Measurements from ENCODE around the gene KCNIP4. TPM values are rescaled to one million over a fixed set of nuclear protein-coding genes. Genes with fewer than 3 reads are reported as not detected.
A peak's percentile ranks its signal among the peaks of the same experiment; 100 is the strongest.

KCNIP4 gene
- total RNA-seq, 1 experiment from 2014 or later, result not detected

- no TSS peak for BruUV-seq (replicated peaks)
- TF ChIP-seq EZH2 (IDR thresholded peaks at IDR 0.05; ENCODE audit: low read depth) (no peak), CTCF (conservative IDR thresholded peaks at IDR 0.05) (peak; percentile 33; the same call in 1 of the 2 replicates)
- CTCF ChIA-PET, result no interaction called here
Observed at GRCh38 chr4:21192367-21192766, 756.2 kb downstream of the KCNIP4 start.

GRCh38 chr4:21191317-21191716 is 757.3 kb downstream of the KCNIP4 start:
- intact Hi-C loops (cut with micrococcal nuclease; ENCODE audit: unreplicated experiment), result no loop called here
- POLR2A ChIA-PET (ENCODE audit: unreplicated experiment), result no interaction called here
- H3K9me3 ChIP-seq (ENCODE audit: insufficient read depth, low read depth), result no peaks in the 10 kb centered on the region

More at GRCh38 chr4:21192367-21192766, 756.2 kb downstream of the KCNIP4 start:
- intact Hi-C loops (cut with micrococcal nuclease; ENCODE audit: unreplicated experiment), result no loop called here
- no peaks in the 10 kb centered on the region for H4K20me1 ChIP-seq (ENCODE audit: insufficient read depth)
- no peaks in the 10 kb centered on the region for H3F3A ChIP-seq (ENCODE audit: insufficient read depth, low read depth)
- DNase-seq, result no peak
- H2AFZ ChIP-seq, result no peak overlapping the region
- no peaks in the 10 kb centered on the region for H3K79me2 ChIP-seq (ENCODE audit: low read depth)
- H3K36me3 ChIP-seq (ENCODE audit: low read depth), result no peaks in the 10 kb centered on the region
- POLR2A ChIA-PET (ENCODE audit: unreplicated experiment), result no interaction called here
- no peaks in the 10 kb centered on the region for H3K9me2 ChIP-seq (ENCODE audit: insufficient read depth)
- no peak overlapping the region for H3K27ac ChIP-seq
- H3K4me2 ChIP-seq, result no peak overlapping the region
- no peaks in the 10 kb centered on the region for H3K4me1 ChIP-seq (replicated peaks; ENCODE audit: insufficient read depth)
- no peak overlapping the region for H3K4me3 ChIP-seq
- no peaks in the 10 kb centered on the region for H3K27me3 ChIP-seq (ENCODE audit: insufficient read depth, low read depth)
- no peaks in the 10 kb centered on the region for H3K9me3 ChIP-seq (ENCODE audit: insufficient read depth, low read depth)

GRCh38 chr4:21184788-21185187 is 763.8 kb downstream of the KCNIP4 start:
- no TSS peak for BruUV-seq (replicated peaks)
- intact Hi-C loops (cut with micrococcal nuclease; ENCODE audit: unreplicated experiment), result no loop called here
- POLR2A ChIA-PET (ENCODE audit: unreplicated experiment), result no interaction called here

More at GRCh38 chr4:21191317-21191716, 757.3 kb downstream of the KCNIP4 start:
- Histone ChIP-seq H3K79me2 (ENCODE audit: low read depth) (no peaks in the 10 kb centered on the region), H3F3A (ENCODE audit: insufficient read depth, low read depth) (no peaks in the 10 kb centered on the region), H3K36me3 (ENCODE audit: low read depth) (no peaks in the 10 kb centered on the region), H3K27ac (no peak overlapping the region), H3K27me3 (ENCODE audit: insufficient read depth, low read depth) (no peaks in the 10 kb centered on the region), H3K4me2 (no peak overlapping the region), H3K4me1 (replicated peaks; ENCODE audit: insufficient read depth) (no peaks in the 10 kb centered on the region), H4K20me1 (ENCODE audit: insufficient read depth) (no peaks in the 10 kb centered on the region), H3K4me3 (no peak overlapping the region), H3K9me2 (ENCODE audit: insufficient read depth) (no peaks in the 10 kb centered on the region), H2AFZ (no peak overlapping the region)
- no peak for TF ChIP-seq CTCF (conservative IDR thresholded peaks at IDR 0.05)
- no peak for TF ChIP-seq EZH2 (IDR thresholded peaks at IDR 0.05; ENCODE audit: low read depth)
- DNase-seq, result no peak
- CTCF ChIA-PET, result no interaction called here
- BruUV-seq (replicated peaks), result no TSS peak

More at GRCh38 chr4:21184788-21185187, 763.8 kb downstream of the KCNIP4 start:
- Histone ChIP-seq H2AFZ (no peak overlapping the region), H3K36me3 (ENCODE audit: low read depth) (no peaks in the 10 kb centered on the region), H3K4me3 (no peak overlapping the region), H3K9me2 (ENCODE audit: insufficient read depth) (no peaks in the 10 kb centered on the region), H3K9me3 (ENCODE audit: insufficient read depth, low read depth) (no peaks in the 10 kb centered on the region), H3K4me1 (replicated peaks; ENCODE audit: insufficient read depth) (no peaks in the 10 kb centered on the region), H3K27me3 (ENCODE audit: insufficient read depth, low read depth) (no peaks in the 10 kb centered on the region), H3K79me2 (ENCODE audit: low read depth) (no peaks in the 10 kb centered on the region), H3K27ac (no peak overlapping the region), H3F3A (ENCODE audit: insufficient read depth, low read depth) (no peaks in the 10 kb centered on the region), H4K20me1 (ENCODE audit: insufficient read depth) (no peaks in the 10 kb centered on the region), H3K4me2 (no peak overlapping the region)
- TF ChIP-seq CTCF (conservative IDR thresholded peaks at IDR 0.05) (no peak), EZH2 (IDR thresholded peaks at IDR 0.05; ENCODE audit: low read depth) (no peak)
- DNase-seq, result no peak
- CTCF ChIA-PET, result no interaction called here
